A673 (cell line): ENCODE results near the gene LCE2B.
A peak's percentile ranks its signal among the peaks of the same experiment; 100 is the strongest.

Experiments used
- EZH2 ChIP-seq: fragments of 200-600 bp; sonication (generic); IDR thresholded peaks from 2 replicates; pipeline ENCODE4 v1.6.1; 2017; ENCODE audit warnings: borderline replicate concordance, low read depth, mild to moderate bottlenecking, mixed read lengths, antibody characterized with exemption, low read length; ENCODE audit not compliant: poor library complexity, severe bottlenecking
- TF ChIP-seq, protein P1 (sequence below): fragments of 300-800, 200-600 bp; sonication (generic); conservative IDR thresholded peaks from 2 replicates; pipeline ENCODE4 v1.5.1; 2017; ENCODE audit warnings: low read depth, mild to moderate bottlenecking, antibody characterized with exemption, low read length, moderate library complexity, mixed read lengths

DNA sequence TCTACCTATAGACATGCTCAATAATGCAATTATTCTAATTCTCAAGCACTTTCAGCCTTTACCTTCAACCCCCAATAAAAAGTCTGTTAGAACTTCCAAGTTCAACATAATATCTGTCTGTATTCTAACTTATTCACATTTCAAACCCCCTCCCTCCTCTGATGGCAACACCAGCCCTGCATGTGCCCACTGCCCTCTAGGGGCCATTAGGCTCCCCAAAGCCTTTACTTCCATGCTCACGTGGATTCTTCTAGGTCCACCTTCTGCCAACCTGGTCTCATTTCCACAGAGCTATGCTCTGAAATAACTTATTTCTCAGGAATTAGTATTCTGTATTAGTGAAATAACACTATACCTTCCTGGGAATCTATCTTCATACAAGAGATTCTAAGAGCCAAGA is 49.7 kb downstream of the LCE2B start:
- TF ChIP-seq, protein P1, sequence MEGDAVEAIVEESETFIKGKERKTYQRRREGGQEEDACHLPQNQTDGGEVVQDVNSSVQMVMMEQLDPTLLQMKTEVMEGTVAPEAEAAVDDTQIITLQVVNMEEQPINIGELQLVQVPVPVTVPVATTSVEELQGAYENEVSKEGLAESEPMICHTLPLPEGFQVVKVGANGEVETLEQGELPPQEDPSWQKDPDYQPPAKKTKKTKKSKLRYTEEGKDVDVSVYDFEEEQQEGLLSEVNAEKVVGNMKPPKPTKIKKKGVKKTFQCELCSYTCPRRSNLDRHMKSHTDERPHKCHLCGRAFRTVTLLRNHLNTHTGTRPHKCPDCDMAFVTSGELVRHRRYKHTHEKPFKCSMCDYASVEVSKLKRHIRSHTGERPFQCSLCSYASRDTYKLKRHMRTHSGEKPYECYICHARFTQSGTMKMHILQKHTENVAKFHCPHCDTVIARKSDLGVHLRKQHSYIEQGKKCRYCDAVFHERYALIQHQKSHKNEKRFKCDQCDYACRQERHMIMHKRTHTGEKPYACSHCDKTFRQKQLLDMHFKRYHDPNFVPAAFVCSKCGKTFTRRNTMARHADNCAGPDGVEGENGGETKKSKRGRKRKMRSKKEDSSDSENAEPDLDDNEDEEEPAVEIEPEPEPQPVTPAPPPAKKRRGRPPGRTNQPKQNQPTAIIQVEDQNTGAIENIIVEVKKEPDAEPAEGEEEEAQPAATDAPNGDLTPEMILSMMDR, result peak; percentile 41
- no peak for TF ChIP-seq EZH2
